Cerebellar cortex (tissue), 1 donor: ENCODE measurements around the gene SAMMSON.

Experiments used
- DNase-seq: peaks from one replicate; pipeline ENCODE4 v3.0.0-alpha.2; 2015; ENCODE audit warnings: low spot score

Gene SAMMSON

DNA sequence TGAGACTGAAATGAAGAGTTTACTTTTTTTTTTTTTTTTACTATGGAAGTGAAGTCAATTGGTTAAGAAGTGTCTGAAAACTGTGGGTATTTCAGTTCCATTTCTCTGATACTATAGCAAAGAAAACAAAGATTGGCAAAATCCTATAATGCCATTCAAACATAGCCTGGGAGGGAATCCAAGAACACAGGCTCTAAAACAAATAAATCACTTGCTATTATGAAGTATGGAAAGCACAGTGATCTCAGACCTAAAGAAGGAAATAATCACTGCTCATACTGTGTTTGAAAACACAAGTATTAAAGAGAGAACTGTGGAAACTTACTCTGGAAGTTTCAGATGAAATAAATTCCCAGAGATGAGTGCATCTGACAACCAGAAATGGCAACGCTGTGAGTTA, 12.0 kb downstream of the SAMMSON start:
- no peak for DNase-seq

DNA sequence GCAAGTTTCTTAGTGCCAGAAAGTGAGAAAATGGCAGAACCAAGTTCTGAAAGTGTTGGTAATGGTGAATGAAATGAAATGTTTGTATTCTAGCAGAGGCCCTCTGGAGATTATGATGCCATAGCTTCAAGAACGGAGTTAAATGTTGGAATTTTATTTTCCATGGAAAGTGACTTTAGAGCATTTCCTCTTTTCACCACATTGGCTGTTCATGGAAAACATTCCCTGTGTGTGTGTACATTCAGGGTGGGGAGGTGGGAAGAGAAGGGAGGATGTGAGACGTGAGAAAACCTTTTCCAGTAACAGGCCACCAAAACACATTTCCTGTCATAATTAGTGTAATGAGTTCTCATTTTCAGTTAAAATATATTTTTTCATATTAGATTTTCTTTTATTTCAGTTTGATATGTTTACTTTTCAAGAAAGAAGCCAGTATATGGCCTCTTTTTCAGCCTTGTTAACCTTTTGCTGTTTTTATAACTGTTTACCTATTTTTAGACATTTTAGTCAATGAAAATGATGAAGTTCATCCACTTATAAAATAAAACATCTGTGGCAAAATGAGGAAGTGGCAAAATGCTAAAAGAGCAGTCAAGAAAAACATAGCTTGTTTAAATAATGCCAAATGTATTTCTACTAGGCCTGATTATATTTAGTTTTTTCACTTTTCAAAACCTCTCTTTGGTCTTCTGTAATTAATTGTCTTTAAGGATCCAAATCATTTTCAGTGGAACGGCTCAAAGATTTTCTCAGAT, 21.6 kb downstream of the SAMMSON start:
- no peak for DNase-seq

DNA sequence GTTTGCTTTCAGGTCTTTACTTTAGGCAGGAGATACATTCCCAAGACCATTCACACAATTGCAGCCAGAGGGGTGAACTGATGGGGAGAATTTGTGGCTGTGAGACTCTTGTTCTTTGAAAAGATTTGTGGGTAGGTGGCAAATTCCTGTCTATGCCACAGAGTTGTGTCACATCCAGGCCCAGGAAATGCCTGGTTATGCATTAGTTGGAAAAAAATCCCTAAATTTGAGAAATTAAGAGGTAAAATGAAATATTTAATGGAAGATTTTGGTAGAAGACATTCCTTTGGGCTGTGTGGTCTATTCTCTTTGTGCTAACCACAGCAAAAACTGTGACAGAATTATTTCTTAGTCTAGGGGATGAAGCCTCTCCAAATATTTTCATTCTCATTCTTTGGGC, 28.8 kb downstream of the SAMMSON start:
- no peak for DNase-seq

DNA sequence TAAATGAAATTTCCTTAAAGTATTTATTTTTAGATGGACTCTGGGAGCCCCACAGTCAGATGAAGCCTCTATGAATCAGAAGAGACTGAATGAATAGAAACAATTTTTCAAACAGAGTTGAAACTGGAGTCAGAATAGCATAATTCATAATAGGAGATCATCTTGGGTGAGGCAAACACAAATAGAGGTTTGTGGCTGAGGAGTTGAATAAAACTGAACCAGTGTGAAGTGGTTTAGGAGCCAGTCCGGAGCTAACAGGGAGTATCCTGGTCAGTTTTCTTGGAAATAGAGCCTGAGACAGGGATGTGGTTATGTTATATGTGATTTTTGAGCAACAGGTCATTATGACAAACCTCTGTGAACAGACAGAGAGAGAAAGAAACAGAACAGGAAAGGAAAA, 39.2 kb downstream of the SAMMSON start:
- DNase-seq, result no peak

DNA sequence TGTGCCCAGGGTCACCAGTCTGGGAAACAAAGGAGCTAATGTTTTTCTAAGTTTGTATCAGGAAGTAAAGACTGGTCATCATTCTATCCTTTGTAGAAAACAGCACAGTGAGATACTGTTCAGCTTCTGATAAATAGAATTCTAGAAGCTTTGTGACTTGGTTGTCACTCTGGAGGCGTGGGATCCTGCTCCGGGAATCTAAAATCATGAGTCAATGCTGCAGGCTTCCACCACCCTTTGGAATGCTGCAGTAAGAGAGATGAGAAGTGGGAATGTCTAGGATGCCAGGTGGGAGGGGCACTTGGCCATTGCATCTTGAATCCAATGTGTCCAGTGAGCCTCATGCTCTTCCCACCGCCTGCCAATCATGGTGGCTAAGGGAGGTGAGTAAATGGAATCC, 40.9 kb downstream of the SAMMSON start:
- DNase-seq, result no peak

DNA sequence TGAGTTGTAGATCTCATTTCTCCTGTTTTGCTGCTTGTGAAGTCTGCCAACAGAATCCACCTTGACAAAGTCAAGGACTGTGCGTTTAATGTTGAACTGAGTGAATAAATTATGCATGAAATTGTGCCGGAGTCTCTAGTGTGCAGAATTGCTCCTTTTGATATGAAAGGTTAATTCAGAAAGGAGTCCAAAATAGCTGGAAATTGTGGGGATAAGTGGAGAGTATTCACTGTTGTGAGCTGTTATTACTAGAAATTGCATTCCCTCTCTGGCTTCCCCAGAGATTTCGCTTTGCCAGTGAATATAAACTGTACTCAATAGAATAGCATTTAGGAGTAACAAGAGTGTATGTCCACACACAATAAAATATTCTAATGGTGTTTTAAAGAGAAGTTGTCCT, 43.1 kb downstream of the SAMMSON start:
- no peak for DNase-seq

DNA sequence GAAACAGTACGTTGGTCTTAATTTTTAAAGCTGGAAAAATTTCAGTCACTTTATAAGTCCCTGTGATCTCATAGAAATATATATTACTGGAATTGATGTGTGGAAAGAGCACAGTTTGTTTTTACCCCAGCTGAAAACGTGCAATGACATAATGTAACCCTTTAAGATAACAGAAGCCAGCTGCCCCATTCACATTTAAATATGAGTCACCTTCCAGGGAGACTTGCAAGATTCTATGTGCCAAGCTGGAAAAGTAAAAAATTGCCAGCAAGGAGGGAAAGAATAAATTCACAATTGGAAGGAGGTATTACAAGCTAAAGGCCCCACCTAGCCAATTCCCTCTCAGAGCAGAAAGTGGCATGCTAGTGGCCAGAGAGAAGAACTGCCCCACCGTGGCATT, 50.2 kb downstream of the SAMMSON start:
- DNase-seq, result no peak

DNA sequence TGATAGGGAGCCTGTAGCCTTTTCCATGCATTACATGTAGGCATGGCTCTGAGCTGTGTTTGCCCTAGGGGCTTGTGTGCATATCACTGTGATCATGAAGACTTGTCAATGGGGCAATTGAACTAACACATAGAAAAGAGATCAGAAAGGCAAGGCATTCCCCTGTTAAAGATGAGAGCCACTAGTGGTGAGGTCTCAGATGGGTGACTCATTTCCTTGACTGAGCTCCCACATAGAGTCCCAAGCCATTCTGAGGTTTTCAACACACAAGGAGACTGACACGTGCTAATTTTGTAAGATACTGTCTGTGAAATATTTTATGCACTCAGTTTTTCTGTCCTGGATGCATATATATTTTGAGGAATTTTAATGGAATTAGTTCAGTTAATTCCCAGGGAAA, 53.8 kb downstream of the SAMMSON start:
- DNase-seq, result no peak

DNA sequence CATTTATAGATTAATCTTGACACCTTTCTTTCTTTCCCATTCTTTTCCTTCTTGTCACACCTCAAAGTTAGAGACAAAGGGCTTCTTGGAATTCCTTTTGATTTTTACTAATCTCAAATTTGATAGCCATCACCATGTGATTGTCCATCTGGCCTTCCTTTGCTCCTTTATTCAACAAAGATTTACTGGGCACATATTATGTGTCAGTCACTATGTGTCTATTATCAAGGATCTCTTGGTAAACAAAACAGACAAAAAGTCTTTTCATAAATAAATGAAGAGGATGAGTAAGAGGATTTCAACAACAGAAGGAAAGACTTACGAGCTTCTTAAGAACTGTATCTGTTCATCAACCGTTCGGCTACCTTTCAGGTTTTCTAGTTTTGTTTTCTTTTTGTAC, 56.5 kb downstream of the SAMMSON start:
- DNase-seq, result no peak

DNA sequence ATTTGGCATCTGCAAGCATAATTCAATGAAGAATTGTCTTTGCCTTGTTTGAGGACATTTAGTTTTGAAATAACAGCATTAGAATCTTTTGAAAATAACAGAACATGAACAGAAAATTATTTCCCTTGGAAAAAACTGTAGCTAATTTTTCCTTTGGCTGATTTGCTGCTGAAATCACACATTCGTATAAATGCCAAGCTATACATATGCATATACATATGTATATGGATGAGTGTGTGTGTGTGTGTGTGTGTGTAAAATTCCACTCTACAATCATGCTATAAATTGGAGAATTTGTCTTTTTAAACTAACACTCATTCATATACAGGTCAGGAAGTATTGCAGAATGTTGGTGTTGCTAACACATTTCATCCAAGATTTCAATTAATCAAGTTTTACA, 57.9 kb downstream of the SAMMSON start:
- no peak for DNase-seq

DNA sequence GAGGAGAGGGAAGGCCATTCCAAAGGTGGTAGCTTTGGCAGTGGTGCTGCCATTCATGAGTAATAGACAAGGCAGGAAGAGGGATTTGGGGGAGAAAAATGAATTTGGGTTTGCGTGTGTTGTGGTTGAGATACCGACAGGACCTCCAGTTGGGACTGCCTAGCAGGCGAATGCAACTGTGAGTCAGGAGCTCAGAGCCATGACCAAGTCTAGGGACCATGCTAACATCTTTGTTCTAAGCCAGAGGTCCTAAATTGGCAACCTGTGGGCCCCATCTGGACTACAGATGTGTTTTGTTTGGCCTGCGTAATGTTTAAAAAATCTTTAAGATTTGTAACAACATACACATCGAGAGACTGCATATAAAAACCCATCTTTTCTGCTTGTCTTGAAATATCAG, 61.6 kb downstream of the SAMMSON start:
- DNase-seq, result no peak

DNA sequence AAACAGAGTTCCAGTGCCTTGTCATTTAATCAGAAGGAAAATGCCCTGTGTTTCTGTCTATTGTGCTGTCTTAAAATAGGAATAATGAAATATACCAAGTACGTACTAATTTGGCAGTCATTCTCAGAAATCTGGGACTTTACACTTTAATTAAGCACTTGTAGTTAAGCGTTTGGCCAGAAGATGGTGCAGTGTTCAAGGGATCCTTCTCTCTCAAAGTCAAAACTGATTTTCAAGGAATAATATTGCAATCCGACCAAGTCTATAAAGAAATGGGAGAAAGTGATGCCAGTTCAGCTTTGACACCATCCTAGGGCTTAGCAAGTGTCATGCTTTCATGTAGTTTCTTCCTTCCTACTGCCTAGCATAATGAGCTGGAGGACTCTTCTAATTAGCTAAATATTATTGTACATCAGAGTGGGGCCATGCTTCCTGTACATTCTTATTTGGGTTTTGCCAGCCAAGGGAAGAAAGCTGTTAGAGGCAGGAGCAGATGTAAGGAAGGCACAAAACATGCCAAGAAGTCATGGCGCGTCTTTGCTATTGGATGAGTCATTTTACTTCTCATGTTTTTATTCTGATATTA, 64.8 kb downstream of the SAMMSON start:
- DNase-seq, result peak; percentile 47

DNA sequence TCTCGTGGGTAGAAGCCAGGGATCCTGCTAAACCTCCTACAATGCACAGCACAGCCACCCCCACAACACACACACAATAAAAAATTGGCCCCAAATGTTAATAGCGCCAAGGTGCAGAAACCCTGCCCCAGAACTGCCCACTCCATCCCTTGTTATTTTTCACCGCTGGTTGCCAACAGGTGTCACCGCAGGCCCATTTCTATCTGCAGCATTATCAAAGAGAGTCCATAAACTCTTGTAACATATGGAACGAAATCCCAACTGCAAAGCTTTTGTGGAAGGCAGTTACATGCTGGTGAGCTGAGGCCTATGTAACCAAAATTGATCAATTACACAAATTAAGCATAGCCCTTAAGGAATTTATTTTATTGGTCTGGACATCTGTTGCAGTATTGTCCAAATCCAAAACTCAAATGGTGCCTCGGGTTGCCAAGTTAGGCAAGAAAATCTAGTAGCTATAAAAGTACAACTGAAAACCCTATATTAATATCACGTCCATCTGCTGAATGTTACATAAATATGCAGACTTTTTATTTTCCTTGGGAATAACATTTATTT, 66.2 kb downstream of the SAMMSON start:
- peak; percentile 11 for DNase-seq

DNA sequence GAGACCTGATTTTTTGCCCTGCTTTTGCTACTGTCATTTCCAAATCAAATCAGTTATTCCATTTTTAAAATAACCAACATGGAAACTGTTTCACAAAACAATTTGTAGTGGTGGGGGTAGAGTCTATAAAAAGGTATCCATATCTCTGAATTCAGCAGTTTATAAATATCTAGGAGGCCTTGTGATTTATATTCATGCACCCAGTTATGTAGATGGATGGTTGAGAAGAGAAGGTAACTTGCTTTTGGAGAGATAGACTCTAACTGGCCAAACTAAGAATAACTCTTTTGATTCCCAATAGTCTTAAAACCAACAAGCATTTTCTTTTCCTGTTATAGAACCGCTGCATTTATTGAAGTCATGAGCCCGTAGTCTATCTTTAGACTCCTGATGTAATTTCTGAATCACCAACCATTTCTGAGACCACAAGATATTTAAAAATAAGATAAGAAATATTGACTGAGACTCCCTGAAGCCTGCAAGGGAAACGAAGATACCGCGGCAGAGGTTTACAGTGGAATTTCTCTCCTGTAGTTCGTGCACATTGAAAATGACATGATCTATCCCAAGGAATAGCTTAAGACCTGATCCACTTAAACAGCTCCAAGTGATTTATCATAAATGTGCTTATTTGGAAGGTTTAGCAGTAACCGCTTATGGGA, 68.5 kb downstream of the SAMMSON start:
- DNase-seq, result no peak

DNA sequence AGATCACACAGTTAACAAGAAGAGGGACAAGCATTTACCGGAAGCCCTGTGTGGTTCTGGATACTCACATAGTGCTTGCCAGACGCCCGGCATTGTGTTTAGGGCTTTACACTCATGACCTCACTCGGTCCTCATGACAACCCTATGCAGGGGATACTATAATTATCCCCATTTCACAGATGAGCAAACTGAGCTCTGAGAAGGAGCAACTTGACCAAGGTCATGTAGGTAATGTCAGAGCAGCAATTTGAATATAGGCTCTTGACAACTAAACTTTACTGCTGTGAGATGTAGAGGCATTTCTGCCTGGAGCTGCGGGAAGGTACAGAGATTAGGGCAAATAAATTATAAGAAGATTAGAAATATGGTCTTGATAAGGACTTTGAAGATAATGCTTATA, 70.0 kb downstream of the SAMMSON start:
- no peak for DNase-seq

DNA sequence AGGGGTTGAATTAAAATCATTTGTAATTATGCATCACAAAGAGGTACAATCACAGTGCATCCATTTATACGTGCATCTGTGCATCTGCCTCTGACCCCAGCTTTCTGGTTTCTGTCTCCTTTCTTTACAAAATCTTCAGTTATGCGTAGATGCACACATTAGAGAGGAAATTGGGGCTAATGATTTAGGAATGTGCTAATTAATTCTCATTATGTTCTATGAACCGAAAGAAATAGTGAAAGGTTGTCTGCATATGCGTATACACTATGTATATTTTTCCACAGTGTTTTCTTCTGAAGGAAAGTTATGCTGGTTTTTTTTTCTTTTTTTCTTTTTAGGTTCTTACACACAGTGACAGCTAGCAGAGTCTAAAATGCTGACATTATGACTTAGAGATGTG, 71.6 kb downstream of the SAMMSON start:
- DNase-seq, result no peak

DNA sequence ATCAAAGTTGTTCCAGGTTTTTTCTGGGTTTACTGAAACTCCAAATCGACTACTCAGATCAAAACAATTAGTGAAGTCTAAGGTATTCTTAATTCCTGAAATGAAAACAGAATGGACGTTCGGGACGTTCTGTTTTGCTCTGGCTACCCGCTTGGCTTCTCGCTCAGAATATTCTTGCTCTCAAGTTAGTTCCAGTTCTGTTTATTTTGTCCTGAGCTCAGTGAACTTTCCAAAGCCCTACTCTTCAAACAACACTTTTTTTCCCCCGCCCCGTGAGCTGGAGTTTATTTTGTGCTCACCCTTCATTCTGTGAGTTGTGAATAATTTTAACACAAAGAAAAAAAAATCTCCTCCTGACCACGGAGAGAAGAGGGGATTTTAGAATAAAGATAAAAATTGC, 72.6 kb downstream of the SAMMSON start:
- no peak for DNase-seq

DNA sequence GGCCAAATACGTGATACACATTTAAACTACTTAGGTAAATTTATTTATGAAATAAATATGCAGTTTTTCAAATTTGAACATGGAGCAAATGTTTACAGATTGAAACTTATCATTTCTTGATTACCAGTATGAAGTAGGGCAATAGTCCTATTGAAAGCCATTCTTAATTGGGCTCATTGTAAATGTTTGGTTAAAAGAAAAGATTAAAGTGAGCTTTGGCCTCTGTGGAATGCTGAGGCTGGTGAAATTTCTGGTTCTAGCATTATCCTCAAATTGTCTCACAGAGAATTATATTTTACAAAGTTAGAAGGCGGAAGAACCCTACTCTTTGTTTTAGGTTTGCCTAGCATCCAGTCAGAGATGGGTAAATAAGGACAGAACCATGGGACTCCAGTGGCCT, 73.2 kb downstream of the SAMMSON start:
- DNase-seq, result no peak

DNA sequence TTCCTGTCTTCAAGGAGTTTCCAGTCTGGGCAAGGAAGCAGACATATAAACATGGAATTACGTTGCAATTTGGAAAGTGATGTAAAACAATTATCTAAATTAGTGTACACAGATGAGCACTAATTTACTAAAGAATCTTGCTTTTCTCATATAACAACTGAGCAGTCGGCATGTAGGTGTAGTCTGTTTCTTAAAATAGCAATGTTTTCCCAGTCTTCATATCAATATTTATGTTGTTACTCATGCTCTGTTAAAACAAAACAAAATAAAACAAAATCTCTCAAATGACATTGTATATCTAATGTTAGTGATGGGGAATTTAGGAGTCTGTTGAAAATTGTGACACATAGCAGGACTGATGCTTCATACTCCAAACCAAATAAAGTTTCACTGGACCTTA, 75.6 kb downstream of the SAMMSON start:
- no peak for DNase-seq

DNA sequence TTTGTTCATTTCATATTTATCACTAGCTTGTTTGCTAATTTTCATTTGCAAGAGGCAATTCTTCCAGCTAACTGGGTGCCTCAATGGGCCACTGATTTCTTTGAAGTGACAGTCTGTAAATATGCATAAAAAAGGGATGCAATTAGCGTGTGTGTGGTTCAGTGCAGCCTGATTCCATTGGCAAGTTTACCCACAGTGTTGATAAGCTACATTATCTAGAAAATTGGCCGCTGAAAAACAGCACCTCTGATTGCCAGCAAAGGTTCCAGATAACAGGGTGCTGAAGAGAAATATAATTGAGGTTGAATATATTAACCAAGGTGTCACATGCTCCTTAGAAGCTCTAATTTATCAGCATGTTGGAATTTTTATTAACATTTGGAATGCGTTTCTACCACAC, 76.9 kb downstream of the SAMMSON start:
- no peak for DNase-seq

DNA sequence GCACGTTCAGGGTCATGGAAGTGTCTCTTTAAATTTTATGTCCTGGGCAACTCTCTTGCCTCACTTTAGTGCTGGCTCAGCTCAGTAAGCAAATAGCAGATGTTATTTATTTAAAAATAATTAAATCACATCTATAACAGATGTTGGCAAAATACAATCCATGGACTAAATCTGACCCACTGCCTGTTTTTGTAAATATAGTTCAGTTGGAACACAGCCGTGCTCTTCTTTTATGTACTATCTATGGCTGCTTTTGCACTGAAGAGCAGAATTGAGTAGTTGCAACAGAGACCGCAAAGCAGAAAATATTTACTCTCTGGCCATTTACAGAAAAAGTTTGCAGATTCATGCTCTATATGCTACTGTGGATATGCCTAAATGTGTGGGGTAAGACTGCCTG, 79.2 kb downstream of the SAMMSON start:
- no peak for DNase-seq

DNA sequence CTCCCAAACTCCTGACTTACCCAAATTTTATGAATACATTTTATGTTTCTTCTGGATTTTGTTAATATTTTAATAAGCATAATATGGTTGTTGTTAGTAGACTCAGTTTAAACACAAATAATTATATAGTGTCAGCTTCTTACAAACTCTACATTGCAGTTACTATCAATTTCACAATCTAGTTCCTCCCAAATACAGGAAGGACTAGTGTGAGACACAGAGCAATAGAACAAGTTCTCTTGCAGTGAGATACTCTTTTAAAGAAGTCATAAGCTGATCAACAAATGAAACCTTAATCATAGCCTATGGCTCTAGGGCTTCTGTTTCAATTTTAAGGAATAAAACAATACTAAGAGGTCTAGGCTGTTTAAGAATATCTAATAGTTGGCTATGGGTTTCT, 86.1 kb downstream of the SAMMSON start:
- no peak for DNase-seq

DNA sequence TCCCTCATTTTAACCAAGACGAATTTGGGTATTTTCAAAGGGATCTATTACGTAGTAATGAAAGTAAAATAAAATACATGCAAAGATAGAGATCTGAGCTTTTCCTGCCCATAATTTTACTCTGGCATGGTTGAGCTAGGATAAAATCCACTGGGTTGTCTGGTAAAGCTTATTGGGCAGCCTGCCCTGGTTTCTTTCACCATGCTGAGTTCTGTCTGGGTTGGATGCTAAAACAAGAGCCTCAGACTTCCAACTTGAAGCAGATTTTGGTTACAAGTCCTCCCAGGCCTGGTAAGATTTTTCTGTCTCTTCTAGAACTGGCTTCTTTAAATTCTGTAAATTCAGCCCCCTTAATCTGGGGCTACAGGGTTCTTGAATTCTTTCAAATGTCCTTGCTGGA, 86.8 kb downstream of the SAMMSON start:
- DNase-seq, result no peak
